Left ventricle myocardium superior (tissue), 1 donor: ENCODE data around the gene DUOXA1. TPM values are rescaled to one million over a fixed set of nuclear protein-coding genes. Genes with fewer than 3 reads are reported as not detected.
"Not testable (repeated sequence)": the region's sequence is repeated elsewhere in the genome, so short reads cannot be mapped to it uniquely, and the experiment has no call there.

Source experiments
- ATAC-seq: fragments of 200-7000 bp; cut with Tn5 transposase; one replicate; pipeline ENCODE4 v1.9.1; 2020; ENCODE audit warnings: mild to moderate bottlenecking, moderate library complexity
- DNase-seq: peaks from one replicate; pipeline ENCODE4 v3.0.0-alpha.2; 2020
- intact Hi-C: fragments of 100-400 bp; cut with micrococcal nuclease; formaldehyde crosslinking; loops from one replicate; pipeline ENCODE4 v1.11.0; 2022
- total RNA-seq: library from RNA; stranded (reverse); fragmentation: NEBNext Ultra II Directional; extraction: Animal tissue kit (Norgen Biotek cat#: 25700); gene quantifications from one replicate; pipeline ENCODE4 v1.2.1, GENCODE V29; 2021
- donor health status: DM: no; HTN: yes; CAD: no; lungs with severe emphysema.

DUOXA1 gene
- total RNA-seq, 1 donor from 2014 or later, result 0.59 TPM

DNA sequence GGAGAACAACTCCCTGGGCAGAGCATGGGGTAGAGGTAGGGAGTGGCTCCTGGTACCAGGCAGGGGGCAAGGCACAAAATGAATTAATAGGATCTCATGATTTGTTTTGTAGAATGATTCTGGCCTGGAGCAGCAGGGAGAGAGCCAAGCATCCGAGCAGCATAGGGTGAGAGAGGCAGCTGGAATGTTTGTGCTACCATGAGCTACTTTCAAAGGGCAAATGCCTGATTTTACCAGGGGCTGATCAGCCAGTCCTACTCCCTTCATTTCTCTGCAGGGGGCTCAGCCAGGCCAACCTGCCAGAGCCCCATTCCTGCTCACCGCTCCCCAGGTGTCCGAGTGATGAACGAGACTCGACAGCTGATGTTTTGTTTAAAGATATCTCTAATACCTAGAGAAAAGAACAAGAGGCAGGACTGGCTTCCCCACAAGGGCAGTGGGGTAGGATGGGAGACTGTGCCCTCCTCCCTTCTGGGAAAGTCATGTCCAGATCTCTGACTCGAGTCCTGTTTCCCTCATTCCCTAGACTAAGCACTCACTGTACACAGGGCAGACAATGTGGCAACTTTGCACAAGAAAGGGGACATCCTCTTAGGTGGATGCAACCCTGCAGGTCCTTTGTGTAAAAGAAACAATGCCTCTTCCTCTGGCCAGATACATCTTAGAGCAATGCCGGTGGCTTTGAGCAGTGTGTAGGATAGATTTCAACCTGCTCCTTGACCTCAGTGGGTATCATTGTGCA, 28.6 kb downstream of the DUOXA1 start:
- intact Hi-C loops, result no loop called here

DNA sequence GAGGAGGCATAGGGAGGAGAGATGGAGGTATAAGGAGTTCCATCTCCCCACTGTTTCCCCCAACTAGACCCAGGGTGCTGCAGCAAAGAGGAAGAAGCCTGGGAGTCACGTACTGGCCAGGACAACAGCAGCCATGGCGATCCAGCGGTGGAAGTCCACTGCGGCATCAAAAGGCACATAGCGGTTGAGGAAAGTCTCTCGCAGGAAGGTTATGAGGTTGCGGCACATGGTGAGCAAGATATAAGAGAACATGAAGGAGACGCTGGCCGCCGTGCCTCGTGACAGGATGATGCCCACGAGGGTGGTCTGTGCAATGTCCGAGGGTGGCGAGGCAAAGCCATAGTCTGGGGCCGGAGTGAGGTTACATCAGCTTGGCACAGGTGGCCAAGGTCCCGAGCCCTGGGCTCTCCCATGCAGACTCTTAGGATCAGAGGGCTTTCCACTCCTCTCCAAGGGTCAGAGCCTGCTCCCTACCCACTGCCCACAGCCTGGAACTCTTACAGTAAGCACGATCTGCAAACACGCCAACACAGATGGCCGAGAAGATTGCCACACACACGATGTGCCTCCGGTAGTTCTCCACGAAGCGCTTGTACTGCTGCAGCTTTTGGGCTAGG, 30.0 kb downstream of the DUOXA1 start:
- ATAC-seq (no peak), DNase-seq (no peak)
- intact Hi-C loops, result no loop called here

More for the DNA sequence above, 28.6 kb downstream of the DUOXA1 start:
- DNase-seq, result no peak
- ATAC-seq, result no peak

DNA sequence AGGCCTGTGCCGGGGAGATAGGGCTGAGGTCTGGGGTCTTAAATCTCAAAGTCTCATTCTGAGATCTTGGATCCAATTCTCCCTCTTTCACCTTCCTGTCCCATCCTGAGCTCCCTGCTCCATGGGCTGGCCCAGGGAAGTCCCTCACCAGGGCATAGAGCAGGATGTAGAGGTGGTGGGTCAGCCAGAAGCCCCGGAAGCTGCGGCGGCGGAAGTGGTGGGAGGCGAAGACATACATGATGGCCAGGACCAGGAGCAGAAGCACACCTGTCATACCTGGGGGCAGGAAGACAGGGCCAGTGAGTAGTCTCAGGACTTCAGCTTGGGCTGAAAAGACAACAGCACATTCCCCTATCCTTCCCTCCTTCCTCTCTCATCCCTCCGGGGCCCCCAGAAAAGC, 32.2 kb downstream of the DUOXA1 start:
- intact Hi-C loops, result no loop called here
- ATAC-seq (no peak), DNase-seq (no peak)

DNA sequence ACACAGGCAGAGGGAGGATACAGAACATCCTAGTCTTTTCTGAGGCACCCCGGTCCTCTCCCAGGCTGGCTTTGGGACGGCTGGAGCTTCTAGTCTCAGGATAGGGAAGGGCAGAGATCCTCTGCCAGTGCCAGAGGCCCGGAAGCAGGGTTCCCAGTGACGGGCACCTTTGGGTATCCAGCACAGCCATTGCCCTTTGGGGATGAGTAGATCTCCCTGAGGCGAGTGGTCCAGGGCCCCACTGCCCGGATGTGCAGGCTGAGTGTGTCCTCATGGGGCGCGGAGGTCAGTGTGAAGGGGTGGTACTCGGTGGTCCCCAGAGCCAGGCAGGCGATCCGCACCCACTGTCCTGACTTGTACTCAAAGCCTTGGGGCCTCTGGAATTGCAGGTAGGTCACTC, 34.0 kb downstream of the DUOXA1 start:
- DNase-seq, result no peak
- ATAC-seq, result no peak
- intact Hi-C loops, result no loop called here

DNA sequence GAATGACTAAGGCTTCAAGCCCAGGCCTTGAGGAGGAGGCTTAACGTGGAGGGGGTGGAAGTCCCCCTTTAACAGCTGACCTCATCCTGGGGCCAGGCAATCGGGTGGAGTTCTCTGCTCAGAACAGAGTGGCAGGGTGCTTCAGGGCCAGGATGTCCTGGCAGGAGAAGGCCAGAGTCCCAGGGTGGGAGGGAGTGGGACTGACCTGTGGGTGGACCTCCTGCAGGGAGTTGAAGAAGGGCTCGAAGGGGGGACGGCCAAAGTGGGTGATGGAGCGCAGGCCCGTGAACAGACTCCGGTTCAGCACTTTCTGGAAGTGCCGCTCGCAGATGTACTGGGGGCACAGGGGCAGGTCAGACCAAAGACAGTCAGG, 35.3 kb downstream of the DUOXA1 start:
- DNase-seq (no peak), ATAC-seq (no peak)
- intact Hi-C loops, result no loop called here

DNA sequence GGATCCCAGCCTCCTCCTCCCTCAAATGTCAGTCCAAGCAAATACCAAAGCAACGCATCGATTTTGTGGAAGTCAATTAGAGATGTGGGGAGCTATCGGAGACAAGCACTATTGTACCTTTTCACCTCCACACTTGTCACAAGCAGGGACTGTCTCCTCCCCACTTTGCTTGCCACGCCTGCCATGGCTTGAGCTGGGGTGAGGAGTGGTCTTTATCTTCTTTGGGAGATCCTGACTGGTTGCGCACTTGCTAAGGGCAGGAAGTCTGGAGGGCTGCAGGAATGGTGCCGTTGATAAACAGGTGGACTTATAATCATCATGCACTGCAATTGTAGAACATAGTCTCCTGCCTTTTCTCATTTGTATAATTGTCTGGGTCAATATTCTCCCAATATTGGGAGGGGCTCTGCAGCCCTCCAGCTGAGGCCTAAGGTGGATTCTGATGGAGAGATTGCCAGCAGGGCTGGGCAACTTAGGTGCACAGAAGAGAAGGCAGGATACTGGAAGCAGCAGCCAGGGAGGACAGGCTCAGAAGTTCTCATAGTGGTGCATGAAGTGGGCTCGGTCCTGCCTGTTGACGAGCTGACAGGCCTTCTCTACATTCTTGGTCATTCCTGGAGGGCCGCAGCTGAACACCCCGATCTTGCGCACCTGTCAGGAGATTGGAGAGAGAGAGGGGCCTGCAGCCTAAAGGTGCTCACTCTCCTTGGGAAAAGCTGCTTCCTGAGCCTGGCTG, 35.9 kb downstream of the DUOXA1 start:
- ATAC-seq (no peak), DNase-seq (no peak)
- intact Hi-C loops, result no loop called here

DNA sequence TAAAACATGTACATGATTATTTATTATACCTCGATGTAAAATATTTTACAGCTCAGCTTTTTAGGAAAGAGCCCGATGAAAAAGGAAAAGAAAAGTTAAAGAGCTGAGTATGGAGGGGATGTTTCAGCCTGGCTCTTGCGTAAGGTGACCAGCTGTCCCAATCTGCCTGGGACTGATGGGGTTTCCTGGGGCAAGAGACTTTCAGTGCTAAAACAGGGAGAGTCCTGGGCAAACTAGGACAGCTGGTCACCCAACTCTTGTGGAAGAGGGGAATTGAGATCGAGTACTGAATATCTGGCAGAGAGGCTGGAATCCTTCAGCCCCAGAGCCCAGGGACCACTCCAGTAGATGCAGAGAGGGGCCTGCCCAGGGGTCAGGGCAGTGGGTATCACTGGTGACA, 36.7 kb downstream of the DUOXA1 start:
- DNase-seq, result no peak
- intact Hi-C loops, result no loop called here
- no peak for ATAC-seq

DNA sequence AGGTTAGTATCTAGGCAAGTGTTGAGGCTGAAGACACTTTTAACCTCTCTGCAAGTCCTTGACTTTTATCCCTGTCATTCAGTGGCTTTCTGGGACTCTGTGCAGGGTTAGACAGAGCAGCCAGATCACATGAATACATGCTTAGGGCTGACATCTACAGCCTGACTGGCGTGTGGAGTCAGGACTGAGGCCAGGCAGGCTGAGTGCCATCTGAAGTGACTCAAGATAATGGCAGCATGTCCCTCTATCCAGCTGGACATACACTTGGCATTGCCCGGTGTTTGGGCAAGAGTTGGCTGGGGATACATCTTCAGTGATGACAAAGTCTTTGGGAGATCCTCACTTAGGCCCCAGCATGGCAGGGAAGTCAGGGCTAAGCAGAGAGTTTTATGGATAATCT, 38.1 kb downstream of the DUOXA1 start:
- DNase-seq (peak; percentile 71), ATAC-seq (peak; percentile 98)
- intact Hi-C loops, result no loop called here

DNA sequence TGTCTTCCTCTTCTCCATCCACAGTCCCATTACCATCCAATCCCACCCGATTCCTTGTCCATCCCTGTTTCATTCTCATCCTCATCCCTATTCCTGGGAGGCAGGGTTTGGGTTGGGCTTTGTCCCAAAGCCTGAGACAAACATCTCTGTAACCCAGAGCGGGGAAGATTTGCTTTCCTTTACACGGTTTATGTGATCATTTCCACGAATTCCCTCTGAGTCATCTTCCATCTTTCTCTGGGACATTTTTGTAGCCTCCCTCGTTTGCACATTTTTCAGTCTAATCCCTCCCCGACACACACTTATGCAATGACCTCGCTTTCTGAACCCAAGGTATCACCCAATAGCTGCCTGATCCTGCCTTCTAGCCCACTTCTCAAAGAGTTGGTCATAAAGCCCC, 38.5 kb downstream of the DUOXA1 start:
- ATAC-seq, result no peak

DNA sequence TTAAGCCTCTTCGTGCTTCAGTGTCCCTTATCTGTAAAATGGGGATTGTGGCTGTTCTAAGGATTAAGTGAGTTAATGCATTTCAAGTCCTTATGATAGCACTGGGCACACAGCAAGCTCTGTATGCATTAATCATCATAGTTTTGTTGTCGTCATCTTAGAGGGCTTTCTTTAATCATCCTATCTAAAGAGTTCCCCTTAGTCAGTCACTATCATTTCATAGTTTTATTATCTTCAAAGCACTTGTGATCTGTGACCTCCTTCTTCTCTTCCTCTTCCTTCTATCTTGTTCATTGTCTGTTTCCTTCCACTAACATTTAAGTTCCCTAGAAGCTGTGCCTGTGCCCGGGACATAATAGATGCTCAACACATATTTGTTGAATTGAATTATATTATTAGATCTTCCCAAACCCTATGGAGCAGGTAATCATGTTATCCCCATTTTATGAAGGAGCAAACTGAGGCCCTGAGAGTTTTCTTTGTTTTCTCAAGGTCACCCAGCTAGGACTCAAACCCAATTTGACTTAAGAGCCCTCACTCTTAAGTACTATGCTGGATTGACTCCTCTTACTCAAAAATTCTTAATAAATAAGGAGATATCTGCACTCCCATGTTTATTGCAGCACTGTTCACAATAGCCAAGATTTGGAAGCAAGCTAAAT, 39.8 kb downstream of the DUOXA1 start:
- intact Hi-C loops, result no loop called here
- DNase-seq, result no peak
- no peak for ATAC-seq

More for the DNA sequence above, 38.5 kb downstream of the DUOXA1 start:
- DNase-seq, result no peak
- intact Hi-C loops, result no loop called here

DNA sequence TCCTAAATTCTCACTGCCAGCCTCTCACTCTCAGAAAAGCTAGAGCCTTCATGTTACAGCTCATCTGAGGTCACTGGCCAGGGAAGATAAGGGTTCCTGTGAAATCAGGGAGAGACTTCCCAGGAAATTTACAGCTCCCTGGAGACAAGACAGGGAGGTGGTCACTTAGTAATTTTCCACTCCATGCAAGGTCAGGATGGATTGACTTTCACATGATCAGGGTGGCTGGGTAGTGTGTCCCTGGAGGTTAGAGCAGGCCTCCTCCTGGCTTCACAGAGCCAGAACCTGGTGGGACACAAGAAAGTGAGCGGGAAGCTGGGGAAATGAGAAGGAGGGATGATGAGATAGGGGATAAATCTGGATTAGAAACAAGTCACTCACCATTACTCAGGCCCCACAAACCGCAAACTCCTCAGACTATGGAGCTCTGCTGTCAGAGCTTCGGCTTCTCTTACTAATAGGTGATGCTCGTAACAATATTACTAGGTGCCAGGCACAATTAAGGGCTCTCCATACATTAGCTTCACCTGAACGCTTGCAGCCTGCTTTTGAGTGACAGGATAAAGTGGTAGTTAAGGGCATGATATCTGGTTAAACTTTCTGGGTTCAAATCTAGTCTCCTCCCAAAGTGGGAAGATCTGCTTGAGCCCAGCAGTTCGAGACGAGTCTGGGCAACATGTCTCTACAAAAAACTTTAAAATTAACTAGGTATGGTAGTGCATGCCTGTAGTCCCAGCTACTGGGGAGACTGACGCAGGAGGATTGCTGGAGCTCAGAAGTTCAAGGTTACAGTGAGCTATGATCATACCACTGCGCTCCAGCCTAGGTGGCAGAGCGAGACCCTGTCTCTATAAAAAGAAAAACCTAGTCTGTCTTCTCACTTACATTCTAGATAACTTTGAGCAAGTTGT, 40.6 kb downstream of the DUOXA1 start:
- intact Hi-C loops, result no loop called here
- DNase-seq (no peak), ATAC-seq (no peak)

DNA sequence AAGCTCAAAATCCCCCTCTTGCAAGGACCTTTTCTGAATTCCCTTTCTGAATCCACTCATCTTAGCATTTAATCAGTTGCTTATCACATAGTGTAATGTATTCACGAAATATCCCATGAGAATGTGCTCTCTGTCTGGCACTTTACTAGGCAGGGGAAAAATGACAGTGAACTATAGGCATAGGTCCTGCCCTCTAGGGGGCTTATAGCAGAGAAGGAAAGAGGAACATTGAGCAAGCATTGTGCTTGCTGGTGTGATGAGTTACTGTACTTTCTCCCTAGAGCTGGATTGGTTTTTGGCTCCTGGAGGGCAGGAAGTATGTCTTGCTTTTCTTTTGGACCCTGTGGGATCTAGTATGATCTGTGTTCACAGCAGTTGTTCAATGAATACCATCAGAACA, 42.2 kb downstream of the DUOXA1 start:
- intact Hi-C loops, result no loop called here
- DNase-seq (no peak), ATAC-seq (no peak)

DNA sequence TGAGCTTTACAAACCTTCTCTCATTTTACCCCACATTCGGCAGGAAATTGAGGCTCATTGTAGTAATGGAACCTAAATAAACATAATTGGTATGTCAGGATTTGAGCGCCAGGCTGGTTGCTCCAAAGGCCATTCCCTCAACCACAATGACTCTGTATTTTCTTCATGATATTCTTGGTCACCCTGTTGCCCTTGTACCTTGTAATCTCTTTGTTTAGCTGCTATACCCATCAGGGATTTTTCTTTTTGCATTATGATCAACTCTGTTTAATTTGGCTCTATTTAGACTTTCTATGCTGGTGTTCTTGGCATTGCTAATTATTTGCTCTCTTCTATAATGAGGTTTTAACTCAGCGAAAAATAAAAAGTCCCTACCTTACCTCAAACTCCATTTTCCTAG, 45.5 kb downstream of the DUOXA1 start:
- intact Hi-C loops, result no loop called here
- no peak for DNase-seq

DNA sequence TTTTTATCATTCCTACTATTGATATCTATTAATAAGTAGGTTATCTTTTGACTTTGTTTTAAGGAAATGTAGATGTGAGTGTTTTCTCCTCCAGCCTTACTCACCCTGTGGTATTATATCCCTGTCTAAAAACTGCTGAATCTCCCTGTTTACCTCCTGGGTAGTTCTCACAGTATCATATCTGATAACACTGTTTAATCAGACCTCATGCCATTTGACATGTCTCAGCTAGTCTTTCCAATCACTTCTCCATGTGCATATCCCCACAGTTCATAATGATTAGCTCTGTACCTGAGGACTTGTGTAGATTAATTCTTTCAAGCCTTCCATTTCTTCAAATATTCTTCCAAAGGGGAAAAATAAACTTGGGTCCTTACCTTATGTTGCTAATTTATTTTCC, 46.5 kb downstream of the DUOXA1 start:
- no peak for ATAC-seq
- intact Hi-C loops, result no loop called here

More for the DNA sequence above, 45.5 kb downstream of the DUOXA1 start:
- no peak for ATAC-seq

DNA sequence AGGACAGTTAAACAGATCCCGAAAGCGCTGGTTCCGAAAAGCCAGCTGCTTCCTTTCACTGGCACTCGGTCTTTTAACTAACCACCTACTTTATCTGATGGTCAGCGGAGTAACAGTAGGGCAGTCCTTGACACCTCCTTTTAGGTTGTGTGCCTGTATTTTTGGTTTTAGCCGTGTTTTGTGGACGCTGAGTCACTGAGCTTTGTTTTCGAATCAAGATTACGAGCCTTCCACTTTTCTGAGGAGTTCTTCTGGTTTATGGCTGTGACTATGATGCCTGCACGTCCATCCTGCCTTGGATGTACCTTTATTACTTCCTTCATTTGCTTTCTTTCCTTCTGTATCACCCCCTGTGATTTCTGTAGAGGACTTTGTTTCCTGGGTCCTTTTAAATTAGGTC, 47.3 kb downstream of the DUOXA1 start:
- DNase-seq, ATAC-seq, intact Hi-C loops: not testable (repeated sequence)

More for the DNA sequence above, 46.5 kb downstream of the DUOXA1 start:
- DNase-seq, result no peak

DNA sequence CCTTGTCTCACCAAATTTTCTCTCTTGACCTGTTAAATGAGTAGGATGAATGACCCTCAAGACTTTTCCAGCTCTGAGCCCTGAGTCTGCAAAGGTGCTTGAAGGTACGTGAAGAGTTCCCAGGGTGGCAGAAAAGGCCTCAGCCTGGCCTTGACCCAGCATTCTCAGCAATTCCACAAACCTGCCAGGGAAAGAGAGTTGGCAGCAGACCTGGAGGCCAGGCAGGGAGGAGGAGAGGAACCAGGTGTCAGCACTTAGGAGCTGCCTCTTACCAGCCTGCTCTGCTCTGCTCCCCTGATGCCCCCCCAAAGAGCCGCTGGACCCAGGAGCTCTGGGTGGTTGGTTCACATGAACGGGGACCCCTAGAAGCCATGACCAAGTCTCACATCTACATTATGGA, 49.1 kb downstream of the DUOXA1 start:
- ATAC-seq, result peak; percentile 80
- intact Hi-C loops, result not testable (repeated sequence)

DNA sequence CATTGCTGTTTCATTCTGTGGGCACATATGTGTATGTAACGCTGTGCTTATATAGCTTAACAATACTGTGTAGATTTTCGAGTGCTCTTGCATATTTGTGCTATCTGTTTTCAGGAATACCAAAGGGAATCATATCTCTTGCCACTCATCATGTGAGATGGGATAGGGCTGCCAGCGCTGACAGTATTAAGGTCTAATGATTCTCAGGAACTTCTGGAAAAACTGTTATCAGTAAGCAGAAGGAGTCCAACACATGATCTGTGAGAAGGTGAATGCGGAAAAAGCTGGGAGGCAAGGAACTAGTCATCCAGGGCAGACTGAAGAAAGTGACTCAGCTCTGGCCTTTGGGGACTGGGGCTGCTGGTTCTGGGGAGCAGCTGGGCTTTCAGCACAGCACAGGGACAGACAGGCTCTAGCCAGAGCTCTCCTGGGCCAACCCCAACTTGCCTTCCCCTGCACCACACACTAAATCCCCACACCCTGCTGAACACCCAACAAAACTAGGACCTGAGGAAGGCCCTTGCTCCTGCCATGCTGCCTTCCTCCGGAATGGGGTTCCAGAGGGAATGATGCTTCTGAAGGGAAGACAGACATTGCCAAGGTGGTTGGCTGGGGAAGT, 49.9 kb downstream of the DUOXA1 start:
- peak; percentile 49 for ATAC-seq
- DNase-seq, intact Hi-C loops: not testable (repeated sequence)

More for the DNA sequence above, 49.1 kb downstream of the DUOXA1 start:
- DNase-seq, result peak; percentile 46

DNA sequence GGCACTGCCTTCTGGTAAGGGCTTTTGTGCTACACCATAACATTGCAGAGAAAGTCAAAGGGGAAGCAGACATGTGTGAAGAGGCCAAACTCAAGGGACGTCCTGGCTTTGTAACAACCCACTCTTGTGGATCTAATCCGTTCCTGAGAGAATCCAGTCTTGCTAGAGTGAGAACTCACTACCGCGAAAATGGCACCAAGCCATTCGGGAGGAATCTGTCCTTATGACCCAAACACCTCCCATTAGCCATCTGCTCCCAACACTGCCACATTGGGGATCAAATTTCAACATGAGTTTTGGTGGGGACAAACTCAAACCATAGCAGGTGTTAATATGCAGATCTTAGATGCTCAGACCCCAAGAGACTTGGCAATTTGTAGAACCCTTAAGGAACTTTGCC, 50.5 kb downstream of the DUOXA1 start:
- intact Hi-C loops, DNase-seq: not testable (repeated sequence)
- ATAC-seq, result peak; percentile 17
